Esophagus (tissue), 2 donors: ENCODE measurements around the gene PKNOX2. TPM values are rescaled to one million over a fixed set of nuclear protein-coding genes. Genes with fewer than 3 reads are reported as not detected.
A peak's percentile ranks its signal among the peaks of the same experiment; 100 is the strongest.

Experiments
- H3K27ac ChIP-seq, 2 donors: one replicate each; pipeline ENCODE4 v1.5.1; 2013; ENCODE audit warnings: low read depth in 2 of 2, mild to moderate bottlenecking in 2 of 2, inconsistent platforms in 1 of 2, low read length in 1 of 2, moderate library complexity in 1 of 2
- H3K27me3 ChIP-seq, 2 donors: one replicate each; pipeline ENCODE4 v1.6.1; 2013; ENCODE audit warnings: low read length in 2 of 2, control low read depth in 1 of 2, mild to moderate bottlenecking in 1 of 2; ENCODE audit not compliant: insufficient read depth in 2 of 2, control insufficient read depth in 1 of 2
- H3K36me3 ChIP-seq, 2 donors: one replicate each; pipeline ENCODE4 v1.6.1; 2013; ENCODE audit warnings: low read length in 1 of 2; ENCODE audit not compliant: control insufficient read depth in 2 of 2, insufficient read depth in 2 of 2
- H3K4me1 ChIP-seq, 2 donors: one replicate each; pipeline ENCODE4 v1.6.1; 2013; ENCODE audit warnings: low read length in 1 of 2; ENCODE audit not compliant: control insufficient read depth in 2 of 2, insufficient read depth in 2 of 2
- H3K4me3 ChIP-seq, 2 donors: one replicate each; pipeline ENCODE4 v1.5.1; 2013; ENCODE audit warnings: low read length in 2 of 2, mild to moderate bottlenecking in 2 of 2, low read depth in 1 of 2, moderate library complexity in 1 of 2
- H3K9me3 ChIP-seq, 2 donors: one replicate each; pipeline ENCODE4 v1.6.1; 2013; ENCODE audit warnings: mild to moderate bottlenecking in 2 of 2, low read depth in 1 of 2, low read length in 1 of 2, moderate library complexity in 1 of 2; ENCODE audit not compliant: control insufficient read depth in 2 of 2, insufficient read depth in 1 of 2
- WGBS, 2 donors: extraction: QIAGEN DNeasy Blood & Tissue Kit; methylation state at CpG; one replicate each; pipeline ENCODE4 v1.1.7; 2013; 5-methylcytosine and 5-hydroxymethylcytosine counted together
- polyA plus RNA-seq, 2 donors: library from polyadenylated mRNA; stranded (reverse); fragments of 200-250 nt; gene quantifications; one replicate each; pipeline ENCODE4 v1.2.3, GENCODE V29; 2013
- donor health status: healthy with polysubstance abuse.
- donor health status: Bipolar disorder and iron deficiency.

Gene PKNOX2
- polyA plus RNA-seq, 2 donors: 0.24 to 0.43 TPM

DNA sequence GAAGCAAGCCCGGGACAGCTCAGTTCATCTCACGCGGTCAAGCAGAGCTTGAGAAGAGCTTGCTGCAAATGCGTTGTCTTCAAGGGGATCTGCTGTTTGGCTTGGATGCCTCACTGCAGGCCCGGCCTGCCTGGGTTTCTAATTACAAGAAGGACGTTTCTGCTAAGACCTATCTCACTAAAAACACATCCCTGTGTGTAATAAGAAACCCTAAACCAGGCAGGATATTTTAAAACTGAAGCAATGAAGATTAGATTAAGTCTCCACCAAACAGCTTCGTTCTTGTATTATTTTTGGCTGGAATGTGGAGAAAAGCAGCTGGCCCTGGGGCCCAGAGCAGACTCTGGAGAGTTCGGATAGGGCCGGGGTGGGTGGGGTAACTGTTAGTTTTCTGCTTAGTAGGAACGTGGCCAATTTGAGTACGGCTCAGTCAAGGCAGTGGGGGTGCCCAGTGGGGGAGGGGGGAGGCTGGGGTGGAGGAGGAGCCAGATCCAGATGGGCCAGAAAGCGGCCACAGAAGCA lies 6.0 kb downstream of the PKNOX2 start:
- H3K27ac ChIP-seq: peak overlapping the region; percentile 0 to 26
- WGBS, 2 donors: 44 to 54% methylated on average over 12 of the region's 12 CpGs

DNA sequence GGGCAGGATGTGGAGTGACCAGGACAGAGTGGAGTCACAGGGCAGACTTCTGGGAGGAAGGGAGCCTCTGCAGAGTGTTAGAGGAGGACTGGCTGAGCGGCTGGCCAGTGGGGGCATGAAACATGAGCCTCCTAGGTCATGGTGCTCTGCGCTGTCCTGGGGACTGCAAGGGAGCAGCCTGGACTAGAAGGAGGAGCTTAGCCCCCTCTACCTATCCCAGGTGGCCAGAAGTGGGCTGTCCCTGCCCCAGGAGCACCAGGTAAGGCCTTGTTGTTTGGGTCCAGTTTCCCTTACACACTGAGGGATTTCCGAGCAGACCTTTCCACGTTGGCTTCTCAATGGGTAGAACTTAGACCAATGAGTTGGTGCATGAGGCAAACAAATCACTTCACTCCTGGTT lies 7.4 kb downstream of the PKNOX2 start:
- H3K4me3 ChIP-seq: no peak overlapping the region
- no peak overlapping the region for H3K27ac ChIP-seq
- H3K36me3 ChIP-seq: no peaks in the 10 kb centered on the region
- H3K4me1 ChIP-seq: no peaks in the 10 kb centered on the region
- no peaks in the 10 kb centered on the region for H3K9me3 ChIP-seq
- H3K27me3 ChIP-seq: no peaks in the 10 kb centered on the region
- WGBS, 2 donors: 86 to 93% methylated on average over 4 of the region's 4 CpGs

More for the DNA sequence above, 6.0 kb downstream of the PKNOX2 start:
- Histone ChIP-seq H3K36me3 (no peaks in the 10 kb centered on the region), H3K4me3 (no peak overlapping the region), H3K27me3 (no peaks in the 10 kb centered on the region), H3K4me1 (no peaks in the 10 kb centered on the region), H3K9me3 (no peaks in the 10 kb centered on the region)

DNA sequence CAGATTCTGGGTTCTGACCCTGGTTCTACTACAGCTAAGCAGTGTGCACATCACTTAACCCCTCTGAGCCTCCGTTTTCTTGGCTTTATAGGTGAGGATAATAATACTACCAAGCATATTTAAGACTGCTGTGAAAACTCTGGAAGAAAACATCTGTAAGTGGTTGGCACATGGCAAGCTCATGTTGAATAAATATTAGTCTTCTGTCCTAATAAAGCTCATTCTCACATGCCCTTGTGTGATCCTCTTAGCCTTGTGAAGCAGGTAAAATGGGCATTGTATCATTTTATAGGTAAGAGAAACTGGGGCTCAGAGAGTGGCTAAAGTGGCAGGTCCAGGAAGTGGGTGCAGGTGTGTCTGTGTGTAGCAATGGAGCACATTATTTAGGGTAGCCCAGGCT lies 8.5 kb downstream of the PKNOX2 start:
- Histone ChIP-seq H3K27ac (no peak overlapping the region), H3K9me3 (no peaks in the 10 kb centered on the region), H3K4me3 (no peak overlapping the region), H3K27me3 (no peaks in the 10 kb centered on the region), H3K36me3 (no peaks in the 10 kb centered on the region), H3K4me1 (no peaks in the 10 kb centered on the region)
- WGBS, 2 donors: 60 to 83% methylated on average over 1 of the region's 1 CpG

DNA sequence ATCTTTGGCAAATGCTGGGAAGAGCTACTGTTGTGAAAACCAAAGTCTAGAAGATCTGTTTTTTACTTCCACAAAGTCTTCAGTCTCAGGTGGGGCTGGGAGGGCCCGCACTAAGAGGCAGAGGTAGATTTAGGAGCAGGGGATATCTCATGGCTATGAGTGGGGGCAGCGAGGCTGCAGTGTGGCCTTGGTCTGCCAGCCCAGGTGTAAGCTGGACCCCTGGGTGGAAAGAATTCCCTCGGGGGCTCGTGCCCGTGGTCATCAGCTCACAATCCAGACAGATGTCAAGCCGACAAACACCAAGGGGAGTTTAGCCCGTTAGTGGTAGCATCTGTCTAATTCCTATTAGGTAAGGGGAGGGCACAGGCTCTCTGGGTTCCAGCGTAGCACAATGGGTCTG lies 9.0 kb downstream of the PKNOX2 start:
- no peaks in the 10 kb centered on the region for H3K27me3 ChIP-seq
- no peak overlapping the region for H3K4me3 ChIP-seq
- H3K9me3 ChIP-seq: no peaks in the 10 kb centered on the region
- no peak overlapping the region for H3K27ac ChIP-seq
- no peaks in the 10 kb centered on the region for H3K36me3 ChIP-seq
- H3K4me1 ChIP-seq: no peaks in the 10 kb centered on the region
- 68 to 77% methylated on average over 8 of the region's 8 CpGs for WGBS, 2 donors

DNA sequence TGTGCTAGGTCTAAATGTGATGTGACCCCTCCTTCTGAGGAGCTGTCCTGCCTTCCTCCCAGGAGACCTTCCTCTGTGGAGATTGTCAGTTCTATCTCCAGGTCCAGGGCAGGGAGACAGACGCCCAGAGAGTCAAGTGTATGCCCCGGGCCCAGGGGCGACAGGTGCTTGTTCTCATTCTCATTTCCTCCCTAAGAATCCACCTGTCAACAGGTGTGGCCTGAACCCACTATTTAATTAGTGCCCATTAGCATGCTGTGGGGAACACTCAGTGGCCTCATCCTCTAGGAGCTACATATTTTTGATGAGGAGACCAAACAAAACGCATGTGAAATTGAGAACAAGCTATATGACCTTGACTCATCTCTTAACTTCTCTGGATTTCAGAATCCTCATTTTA lies 9.5 kb downstream of the PKNOX2 start:
- H3K4me3 ChIP-seq: no peak overlapping the region
- no peaks in the 10 kb centered on the region for H3K27me3 ChIP-seq
- no peaks in the 10 kb centered on the region for H3K4me1 ChIP-seq
- no peak overlapping the region for H3K27ac ChIP-seq
- H3K36me3 ChIP-seq: no peaks in the 10 kb centered on the region
- 73 to 84% methylated on average over 4 of the region's 4 CpGs for WGBS, 2 donors
- no peaks in the 10 kb centered on the region for H3K9me3 ChIP-seq

DNA sequence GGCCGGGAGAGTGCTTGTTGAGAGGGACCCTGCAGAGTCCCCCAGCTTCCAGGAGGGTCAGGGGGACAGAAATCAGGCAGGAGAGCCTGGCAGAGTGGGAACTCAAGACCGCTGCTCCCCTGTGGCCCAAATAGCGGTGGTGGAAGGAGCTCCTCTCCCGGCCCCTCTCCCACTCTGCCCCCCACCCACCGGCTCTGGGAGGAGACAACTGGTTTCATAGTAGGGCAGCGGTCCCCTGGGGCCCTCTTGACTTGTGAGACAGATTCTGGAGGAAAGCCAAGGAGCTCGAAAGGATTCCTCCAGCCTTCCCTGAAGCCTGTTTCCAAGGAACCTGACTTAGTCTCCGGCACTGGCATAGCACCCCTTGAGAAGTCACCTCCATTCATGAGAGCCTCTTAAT lies 10.1 kb downstream of the PKNOX2 start:
- Histone ChIP-seq H3K27me3 (no peaks in the 10 kb centered on the region), H3K4me3 (no peak overlapping the region), H3K4me1 (no peaks in the 10 kb centered on the region), H3K27ac (no peak overlapping the region), H3K36me3 (no peaks in the 10 kb centered on the region), H3K9me3 (no peaks in the 10 kb centered on the region)
- 77 to 87% methylated on average over 8 of the region's 8 CpGs for WGBS, 2 donors

DNA sequence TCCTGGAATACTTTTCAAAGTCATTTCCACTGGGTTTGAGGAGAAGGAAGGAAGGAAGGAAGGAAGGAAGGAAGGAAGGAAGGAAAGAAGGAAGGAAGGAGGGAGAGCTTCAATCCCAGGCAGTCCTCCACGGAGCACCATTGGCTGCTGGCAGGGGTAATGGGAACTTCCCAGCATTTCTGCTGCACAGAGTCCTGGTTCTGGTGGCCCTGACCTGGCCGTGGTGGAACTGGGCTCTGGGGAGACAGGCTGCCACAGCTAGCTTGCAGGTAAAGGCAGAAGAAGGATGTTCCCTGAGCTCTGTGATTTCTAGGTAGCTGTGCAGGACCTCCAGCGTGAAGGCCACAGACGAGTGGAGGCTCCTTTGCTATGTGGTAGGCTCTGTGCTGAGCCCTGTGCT lies 10.6 kb downstream of the PKNOX2 start:
- Histone ChIP-seq H3K27ac (no peak overlapping the region), H3K4me3 (no peak overlapping the region), H3K4me1 (no peaks in the 10 kb centered on the region), H3K36me3 (no peaks in the 10 kb centered on the region), H3K27me3 (no peaks in the 10 kb centered on the region), H3K9me3 (no peaks in the 10 kb centered on the region)
- WGBS, 2 donors: 86 to 87% methylated on average over 4 of the region's 4 CpGs

DNA sequence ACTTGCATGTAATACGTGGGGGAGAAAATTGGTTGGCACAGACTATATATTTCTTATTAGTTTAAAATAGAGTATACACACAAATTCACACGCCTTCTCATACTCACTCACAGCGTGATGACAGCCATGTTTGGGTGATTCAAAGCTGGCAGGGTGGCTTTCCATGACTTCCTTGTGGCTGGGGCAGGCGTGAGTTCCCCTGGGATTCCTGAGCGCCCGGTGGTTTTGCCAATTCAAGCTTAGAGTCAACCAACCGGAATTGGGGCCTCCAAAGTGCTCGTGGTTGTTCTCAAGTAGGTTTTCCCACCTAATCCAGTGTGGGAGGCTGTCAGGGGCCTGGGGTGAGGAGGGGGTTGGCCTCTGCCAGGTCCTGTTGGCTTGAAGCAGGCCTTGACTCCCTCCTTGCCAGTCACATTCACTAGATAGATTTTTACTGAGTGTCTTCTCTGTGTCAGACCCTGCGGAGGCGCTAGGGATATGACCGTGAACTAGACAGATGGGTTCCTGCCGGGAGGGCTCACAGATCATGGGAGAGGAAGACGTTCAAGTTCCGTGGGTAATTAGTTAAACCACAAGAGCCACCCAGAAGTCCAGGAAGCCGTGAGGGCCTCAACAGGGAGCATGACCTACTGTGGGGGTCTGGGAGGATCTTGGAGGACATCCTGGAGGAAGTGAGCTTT lies 11.5 kb downstream of the PKNOX2 start:
- Histone ChIP-seq H3K27ac (no peak overlapping the region), H3K4me3 (no peak overlapping the region), H3K9me3 (no peaks in the 10 kb centered on the region), H3K27me3 (no peaks in the 10 kb centered on the region), H3K36me3 (no peaks in the 10 kb centered on the region), H3K4me1 (no peaks in the 10 kb centered on the region)
- WGBS, 2 donors: 79 to 80% methylated on average over 15 of the region's 15 CpGs

DNA sequence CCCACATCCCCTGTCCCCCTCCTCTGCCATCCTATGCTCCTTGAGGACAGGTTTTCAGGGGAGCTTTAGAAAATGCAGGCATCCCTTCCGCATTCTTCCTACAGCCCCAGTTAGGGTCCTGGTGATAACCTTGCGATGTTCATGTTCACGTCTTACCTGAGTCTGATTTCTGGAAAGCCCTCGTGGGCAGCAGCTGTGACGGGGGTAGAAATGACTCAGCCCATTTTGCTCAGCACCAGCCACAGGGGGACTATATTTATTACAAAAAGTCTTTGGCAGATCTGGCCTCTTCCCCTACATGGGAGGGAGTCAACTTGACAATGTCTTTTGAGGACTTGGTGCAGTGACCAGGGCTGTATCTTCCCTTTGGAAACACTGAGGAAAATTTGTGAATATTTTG lies 12.3 kb downstream of the PKNOX2 start:
- Histone ChIP-seq H3K36me3 (no peaks in the 10 kb centered on the region), H3K27me3 (no peaks in the 10 kb centered on the region), H3K4me1 (no peaks in the 10 kb centered on the region), H3K9me3 (no peaks in the 10 kb centered on the region), H3K4me3 (no peak overlapping the region), H3K27ac (no peak overlapping the region)
- WGBS, 2 donors: 70 to 76% methylated on average over 5 of the region's 5 CpGs

DNA sequence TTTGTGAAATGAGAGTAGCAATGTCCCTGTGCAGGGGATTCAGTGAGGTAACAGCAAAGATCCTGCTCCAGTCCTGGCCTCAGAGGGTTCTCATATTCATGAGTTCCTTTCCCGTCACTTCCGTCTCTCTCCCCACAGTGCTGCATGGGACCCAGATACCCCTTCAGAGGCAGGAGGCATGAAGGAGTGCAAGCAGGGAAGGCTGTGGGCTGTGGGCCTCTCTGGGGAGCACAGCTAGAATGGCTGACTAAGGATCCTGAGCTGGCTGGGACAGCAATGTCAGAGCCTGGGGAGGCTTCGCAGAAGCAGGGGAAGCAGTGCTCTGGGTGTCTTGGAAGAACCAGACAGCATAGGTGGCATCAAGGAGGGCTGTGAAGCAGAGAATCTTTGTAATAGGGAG lies 13.0 kb downstream of the PKNOX2 start:
- Histone ChIP-seq H3K27me3 (no peaks in the 10 kb centered on the region), H3K4me1 (no peaks in the 10 kb centered on the region), H3K27ac (no peak overlapping the region), H3K36me3 (no peaks in the 10 kb centered on the region), H3K9me3 (no peaks in the 10 kb centered on the region), H3K4me3 (no peak overlapping the region)
- 89 to 91% methylated on average over 3 of the region's 3 CpGs for WGBS, 2 donors
